HS-5 (cell line): ENCODE results near the gene KIAA0825.
"Not testable (repeated sequence)": the region's sequence is repeated elsewhere in the genome, so short reads cannot be mapped to it uniquely, and the experiment has no call there.

Experiments
- DNase-seq: peaks from one replicate; pipeline ENCODE4 v3.0.0-alpha.2; 2012; ENCODE audit warnings: low read depth

Gene KIAA0825

GRCh38 chr5:94362857-94363256, 255.5 kb downstream of the KIAA0825 start:
- no peak for DNase-seq

GRCh38 chr5:94361832-94362796, 256.3 kb downstream of the KIAA0825 start:
- DNase-seq: no peak

- DNase-seq: no peak
These were observed 257.2 kb downstream of the KIAA0825 start for GRCh38 chr5:94361161-94361560.

GRCh38 chr5:94360382-94361130, 257.8 kb downstream of the KIAA0825 start:
- no peak for DNase-seq

GRCh38 chr5:94359880-94360279, 258.5 kb downstream of the KIAA0825 start:
- DNase-seq: no peak

- DNase-seq: no peak
These were observed 262.6 kb downstream of the KIAA0825 start for GRCh38 chr5:94355811-94356210.

- DNase-seq: not testable (repeated sequence)
These were observed 263.4 kb downstream of the KIAA0825 start for GRCh38 chr5:94354837-94355485.

GRCh38 chr5:94353605-94354004, 264.8 kb downstream of the KIAA0825 start:
- DNase-seq: no peak

- DNase-seq: no peak
These were observed 271.3 kb downstream of the KIAA0825 start for GRCh38 chr5:94347130-94347529.

GRCh38 chr5:94345257-94345656, 273.1 kb downstream of the KIAA0825 start:
- no peak for DNase-seq

- DNase-seq: no peak
These were observed 280.8 kb downstream of the KIAA0825 start for GRCh38 chr5:94337617-94338016.

GRCh38 chr5:94335936-94336335, 282.5 kb downstream of the KIAA0825 start:
- no peak for DNase-seq

GRCh38 chr5:94329115-94329514, 289.3 kb downstream of the KIAA0825 start:
- no peak for DNase-seq

GRCh38 chr5:94326586-94326985, 291.8 kb downstream of the KIAA0825 start:
- DNase-seq: no peak

GRCh38 chr5:94316916-94317838, 301.2 kb downstream of the KIAA0825 start:
- DNase-seq: no peak

GRCh38 chr5:94314460-94315131, 303.8 kb downstream of the KIAA0825 start:
- no peak for DNase-seq

GRCh38 chr5:94313696-94314095, 304.7 kb downstream of the KIAA0825 start:
- no peak for DNase-seq

GRCh38 chr5:94313188-94313587, 305.2 kb downstream of the KIAA0825 start:
- DNase-seq: no peak

GRCh38 chr5:94312298-94312697, 306.1 kb downstream of the KIAA0825 start:
- DNase-seq: no peak

- DNase-seq: no peak
These were observed 307.6 kb downstream of the KIAA0825 start for GRCh38 chr5:94310833-94311232.

GRCh38 chr5:94309141-94309540, 309.3 kb downstream of the KIAA0825 start:
- DNase-seq: no peak
